HEK293 (cell line): Measurements from ENCODE around the gene GLIPR1L2.

Experiments
- CTCF ChIA-PET: fragments of 350-600 bp; formaldehyde crosslinking; extraction: SDS; loops from one replicate; lab custom pipeline; 2021; ENCODE audit warnings: antibody characterized with exemption; lab: Yijun Ruan, JAX
- POLR2A ChIA-PET: fragments of 300-600 bp; formaldehyde crosslinking; extraction: SDS; loops from one replicate; lab custom pipeline; 2020; ENCODE audit warnings: antibody characterized with exemption, inconsistent platforms; lab: Yijun Ruan, JAX
- H3K27ac ChIP-seq: fragments of 200-500 bp; sonication (Bioruptor generic); 2 replicates; pipeline ENCODE4 v1.5.1; 2014; ENCODE audit warnings: low read depth, low read length, control low read depth, inconsistent platforms; ENCODE audit errors: extremely low read depth
- H3K36me3 ChIP-seq, 2 experiments: fragments of 200-500 bp in 1 of 2; sonication (Bioruptor generic) in 1 of 2; 1 replicate in 1 of 2; 2 replicates in 1 of 2; pipeline ENCODE4 v1.5.1; 2014 to 2017; ENCODE audit warnings: inconsistent platforms in 2 of 2, low read length in 2 of 2; ENCODE audit not compliant: control insufficient read depth in 2 of 2, insufficient read depth in 1 of 2
- H3K4me1 ChIP-seq: fragments of 200-500 bp; sonication (Bioruptor generic); 2 replicates; pipeline ENCODE4 v1.5.1; 2014; ENCODE audit warnings: mild to moderate bottlenecking, low read length, inconsistent platforms; ENCODE audit not compliant: control insufficient read depth, insufficient read depth
- H3K4me3 ChIP-seq: 2 replicates; pipeline ENCODE4 v1.5.1; 2011; ENCODE audit warnings: low read depth, mild to moderate bottlenecking, control low read depth, low read length, moderate library complexity
- H3K9me3 ChIP-seq: fragments of 200-500 bp; sonication (Bioruptor generic); 2 replicates; pipeline ENCODE4 v1.5.1; 2014; ENCODE audit warnings: low read depth, low read length, inconsistent platforms; ENCODE audit not compliant: control insufficient read depth, insufficient read depth
- HOXC10 ChIP-seq: sonication (generic); formaldehyde crosslinking; IDR thresholded peaks from 2 replicates; pipeline ENCODE4 v1.8.1; 2023; ENCODE audit warnings: mild to moderate bottlenecking, missing genetic modification reagents
- KLF8 ChIP-seq: fragments of 450-650 bp; formaldehyde crosslinking; IDR thresholded peaks from 2 replicates; pipeline ENCODE4 v1.5.1; 2016; ENCODE audit warnings: missing biosample characterization, missing genetic modification characterization
- PBX3 ChIP-seq: sonication (generic); formaldehyde crosslinking; IDR thresholded peaks from 2 replicates; pipeline ENCODE4 v1.8.1; 2022; ENCODE audit warnings: mild to moderate bottlenecking, moderate library complexity, missing genetic modification reagents
- PRDM2 ChIP-seq: fragments of 450-650 bp; formaldehyde crosslinking; IDR thresholded peaks from 2 replicates; pipeline ENCODE4 v1.5.1; 2016; ENCODE audit warnings: missing biosample characterization, missing genetic modification characterization, borderline replicate concordance
- ZBTB49 ChIP-seq: fragments of 450-650 bp; formaldehyde crosslinking; IDR thresholded peaks from 2 replicates; pipeline ENCODE4 v1.5.1; 2016; ENCODE audit warnings: missing biosample characterization, missing genetic modification characterization, low read depth
- ZFP41 ChIP-seq: fragments of 450-650 bp; formaldehyde crosslinking; IDR thresholded peaks from 2 replicates; pipeline ENCODE4 v1.5.1; 2016; ENCODE audit warnings: missing biosample characterization, missing genetic modification characterization, borderline replicate concordance
- ZNF10 ChIP-seq: fragments of 450-650 bp; formaldehyde crosslinking; IDR thresholded peaks from 2 replicates; pipeline ENCODE4 v1.5.1; 2017; ENCODE audit warnings: missing biosample characterization, missing genetic modification characterization
- ZNF398 ChIP-seq: fragments of 450-650 bp; formaldehyde crosslinking; IDR thresholded peaks from 2 replicates; pipeline ENCODE4 v1.5.1; 2017; ENCODE audit warnings: missing biosample characterization, missing genetic modification characterization
- ZNF416 ChIP-seq: fragments of 450-650 bp; formaldehyde crosslinking; IDR thresholded peaks from 2 replicates; pipeline ENCODE4 v1.5.1; 2016; ENCODE audit warnings: missing biosample characterization, missing genetic modification characterization
- ZNF629 ChIP-seq: fragments of 450-650 bp; formaldehyde crosslinking; IDR thresholded peaks from 2 replicates; pipeline ENCODE4 v1.5.1; 2017; ENCODE audit warnings: missing biosample characterization, missing genetic modification characterization

The GLIPR1L2 gene

GRCh38 chr12:75446857-75447256, 56.0 kb downstream of the GLIPR1L2 start (continued):
- TF ChIP-seq PRDM2 (tag by site-specific recombination) (no peak), HOXC10 (no peak), ZNF629 (tag by site-specific recombination) (no peak)

GRCh38 chr12:75447691-75448393, 57.0 kb downstream of the GLIPR1L2 start:
- H3K4me1 ChIP-seq, result no peaks in the 10 kb centered on the region
- TF ChIP-seq PBX3 (CRISPR knock-in tag), result no peak
- no peak for TF ChIP-seq ZFP41 (tag by site-specific recombination)
- no peak for TF ChIP-seq KLF8 (tag by site-specific recombination)
- TF ChIP-seq ZNF10, result no peak
- TF ChIP-seq ZBTB49 (tag by site-specific recombination), result no peak
- TF ChIP-seq ZNF416, result no peak
- no peak for TF ChIP-seq ZNF398 (tag by site-specific recombination)
- no peaks in the 10 kb centered on the region for H3K36me3 ChIP-seq
- no peak overlapping the region for H3K4me3 ChIP-seq
- H3K27ac ChIP-seq, result no peak overlapping the region
- ChIA-PET POLR2A (no interaction called here), CTCF (interaction anchor here (0.9 kb wide), 1 partner anchor 56 kb away, joined by 3 read pairs; the partner anchor contains the start of gene GLIPR1L2)
- no peaks in the 10 kb centered on the region for H3K9me3 ChIP-seq
